MCF 10A (cell line): Measurements from ENCODE around the gene OR4D1. TPM values are rescaled to one million over a fixed set of nuclear protein-coding genes. Genes with fewer than 3 reads are reported as not detected.
"Not testable (repeated sequence)": the region's sequence is repeated elsewhere in the genome, so short reads cannot be mapped to it uniquely, and the experiment has no call there.

Experiments
- BruUV-seq: library from RNA; stranded (reverse); fragments of 400-500 nt; replicated peaks from 2 replicates; lab custom pipeline; 2021; lab: Mats Ljungman, UMichigan
- CTCF ChIA-PET: fragments of 300-600 bp; sonication (Branson Sonifier 250); formaldehyde crosslinking; extraction: SDS; loops from one replicate; lab custom pipeline; 2021; ENCODE audit warnings: antibody characterized with exemption, inconsistent platforms; lab: Yijun Ruan, JAX
- POLR2A ChIA-PET: fragments of 300-600, 350-650 bp; sonication (Branson Sonifier 250); formaldehyde crosslinking; extraction: SDS; loops from one replicate; lab custom pipeline; 2020; ENCODE audit warnings: antibody characterized with exemption, inconsistent platforms; lab: Yijun Ruan, JAX
- DNase-seq: peaks from one replicate; pipeline ENCODE4 v3.0.0-alpha.2; 2018; ENCODE audit not compliant: unreplicated experiment
- H3K27ac Mint-ChIP-seq: one replicate; pipeline ENCODE4 v1.8.0; 2022; ENCODE audit warnings: mild to moderate bottlenecking, low read depth, mixed read lengths; ENCODE audit not compliant: unreplicated experiment
- H3K27me3 Mint-ChIP-seq: one replicate; pipeline ENCODE4 v1.8.0; 2022; ENCODE audit warnings: mixed read lengths; ENCODE audit not compliant: insufficient read depth, unreplicated experiment
- H3K36me3 Mint-ChIP-seq: one replicate; pipeline ENCODE4 v1.8.0; 2022; ENCODE audit warnings: mild to moderate bottlenecking, moderate library complexity, mixed read lengths; ENCODE audit not compliant: insufficient read depth, unreplicated experiment
- H3K4me1 Mint-ChIP-seq: one replicate; pipeline ENCODE4 v1.8.0; 2022; ENCODE audit warnings: mixed read lengths; ENCODE audit not compliant: insufficient read depth, unreplicated experiment
- H3K4me3 Mint-ChIP-seq: one replicate; pipeline ENCODE4 v1.8.0; 2022; ENCODE audit warnings: mild to moderate bottlenecking, moderate library complexity, mixed read lengths; ENCODE audit not compliant: unreplicated experiment
- H3K9me3 Mint-ChIP-seq: one replicate; pipeline ENCODE4 v1.8.0; 2022; ENCODE audit warnings: mixed read lengths; ENCODE audit not compliant: unreplicated experiment
- CTCF ChIP-seq: fragments of 200-600 bp; IDR thresholded peaks from one replicate; pipeline ENCODE4 v1.8.0; 2022; ENCODE audit warnings: antibody characterized with exemption, mild to moderate bottlenecking; ENCODE audit not compliant: unreplicated experiment
- intact Hi-C: fragments of 100-400 bp; cut with micrococcal nuclease; formaldehyde crosslinking; loops from 2 replicates; pipeline ENCODE4 v1.14.1; 2022
- total RNA-seq: library from RNA; stranded (reverse); gene quantifications from 2 replicates; pipeline ENCODE4 v1.2.3, GENCODE V29; 2022

Gene OR4D1
- total RNA-seq, 1 experiment from 2014 or later: not detected

GRCh38 chr17:58120195-58120822 is 27.9 kb upstream of the OR4D1 start:
- DNase-seq: peak; percentile 70
- Mint-ChIP-seq H3K27ac (no peak overlapping the region), H3K9me3 (no peaks in the 10 kb centered on the region), H3K36me3 (no peaks in the 10 kb centered on the region), H3K27me3 (peaks cover 53% of the 10 kb centered on the region), H3K4me3 (no peak overlapping the region), H3K4me1 (no peaks in the 10 kb centered on the region)
- ChIA-PET POLR2A (interaction anchor here (0.5 to 0.6 kb wide), 2 partner anchors 164 to 256 kb away, joined by 3 read pairs; no protein-coding TSS in a partner anchor), CTCF (interaction anchor here (0.7 kb wide), 1 partner anchor 304 kb away, joined by 3 read pairs; no protein-coding TSS in a partner anchor)
- intact Hi-C loops: no loop called here
- BruUV-seq: no TSS peak
- TF ChIP-seq CTCF: no peak

DNA sequence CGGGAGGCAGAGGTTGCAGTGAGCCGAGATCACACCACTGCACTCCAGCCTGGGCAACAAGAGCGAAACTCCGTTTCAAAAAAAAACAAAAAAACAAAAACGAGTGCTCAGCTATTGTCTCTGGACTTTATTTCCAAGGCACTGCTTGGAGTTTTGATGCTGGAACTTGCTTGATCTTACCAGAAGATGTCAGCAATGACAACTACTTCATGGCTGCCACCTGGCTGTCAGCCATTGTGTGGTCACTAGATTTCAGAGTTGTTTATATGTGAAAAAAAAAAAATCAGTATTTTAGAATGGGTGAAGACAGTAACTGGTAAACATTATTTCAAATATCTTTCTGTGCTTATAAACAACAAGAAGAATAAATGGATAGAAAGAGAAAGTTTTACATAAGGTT is 26.3 kb upstream of the OR4D1 start:
- Mint-ChIP-seq H3K4me1 (no peaks in the 10 kb centered on the region), H3K27ac (no peak overlapping the region), H3K27me3 (peaks cover 63% of the 10 kb centered on the region), H3K9me3 (no peaks in the 10 kb centered on the region), H3K36me3 (no peaks in the 10 kb centered on the region), H3K4me3 (no peak overlapping the region)
- TF ChIP-seq CTCF: peak; percentile 35
- POLR2A ChIA-PET: interaction anchor here (0.7 to 1.5 kb wide), 3 partner anchors 115 to 229 kb away, joined by 3 read pairs; partner anchors contain the start of gene SRSF1
- DNase-seq: peak; percentile 57
- intact Hi-C loops: loop anchor here (1.0 kb wide), 2 partner anchors 50 to 325 kb away; no protein-coding TSS in a partner anchor
- no TSS peak for BruUV-seq
- CTCF ChIA-PET: interaction anchor here (0.6 to 1.2 kb wide), 11 partner anchors 9 to 494 kb away, joined by 3 to 5 read pairs (median 3); no protein-coding TSS in a partner anchor

GRCh38 chr17:58127846-58128245 is 20.3 kb upstream of the OR4D1 start:
- POLR2A ChIA-PET: no interaction called here
- H3K27me3 Mint-ChIP-seq: peaks cover 70% of the 10 kb centered on the region

GRCh38 chr17:58132697-58133096 is 15.5 kb upstream of the OR4D1 start:
- intact Hi-C loops, H3K4me3 Mint-ChIP-seq, CTCF ChIA-PET, H3K27ac Mint-ChIP-seq, POLR2A ChIA-PET, H3K4me1 Mint-ChIP-seq, DNase-seq, H3K36me3 Mint-ChIP-seq, BruUV-seq, H3K9me3 Mint-ChIP-seq: not testable (repeated sequence)
- peaks cover 83% of the 10 kb centered on the region for H3K27me3 Mint-ChIP-seq

More at GRCh38 chr17:58127846-58128245, 20.3 kb upstream of the OR4D1 start:
- Mint-ChIP-seq H3K4me3 (no peak overlapping the region), H3K36me3 (no peaks in the 10 kb centered on the region), H3K9me3 (no peaks in the 10 kb centered on the region), H3K4me1 (no peaks in the 10 kb centered on the region), H3K27ac (no peak overlapping the region)
- no peak for DNase-seq
- no TSS peak for BruUV-seq
- TF ChIP-seq CTCF: no peak
- CTCF ChIA-PET: no interaction called here
- intact Hi-C loops: no loop called here
